ENCODE results near the gene WNT7A. TPM values are rescaled to one million over a fixed set of nuclear protein-coding genes. Genes with fewer than 3 reads are reported as not detected.

WNT7A gene
- total RNA-seq, 2 donors from 2014 or later, result 0.13 TPM; not detected in 1

DNA sequence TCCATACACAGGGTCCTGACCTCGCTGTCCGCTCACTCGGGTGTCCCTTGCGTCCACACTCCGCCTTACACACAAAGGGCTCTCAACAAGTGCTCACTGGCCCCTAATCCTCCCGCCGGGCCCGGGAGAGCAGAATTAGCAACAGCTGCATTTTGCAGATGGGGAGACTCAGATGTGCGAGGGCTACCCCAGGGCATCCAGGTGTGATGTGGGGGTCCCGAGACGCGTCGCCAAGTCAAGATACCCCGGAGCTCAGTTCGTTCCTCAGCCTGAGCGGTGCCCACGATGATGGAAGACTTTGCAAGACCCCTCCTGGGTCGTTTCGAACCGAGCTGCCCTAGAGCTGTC is 14.9 kb upstream of the WNT7A start:
- H3K4me3 Mint-ChIP-seq, result peak overlapping the region; percentile 74
- Histone ChIP-seq H3K36me3 (ENCODE audit: control insufficient read depth, insufficient read depth, low read length) (no peaks in the 10 kb centered on the region), H3K27ac (ENCODE audit: low read depth, low read length) (no peak overlapping the region), H3K9me3 (ENCODE audit: control insufficient read depth, low read length) (peaks cover 37% of the 10 kb centered on the region), H3K27me3 (ENCODE audit: control insufficient read depth, insufficient read depth, low read length, poor library complexity, severe bottlenecking) (peaks cover 17% of the 10 kb centered on the region), H3K4me3 (ENCODE audit: low read length) (peak overlapping the region; percentile 88), H3K4me1 (ENCODE audit: control insufficient read depth, insufficient read depth, low read length) (no peaks in the 10 kb centered on the region), H3K9ac (ENCODE audit: extremely low read depth, low read length, poor library complexity, severe bottlenecking) (no peak overlapping the region)
- WGBS, 2 experiments (ENCODE audit: insufficient coverage in 1 of 2, insufficient read length in 1 of 2), result 71 to 84% methylated on average over 17 to 20 of the region's 20 CpGs
- peaks cover 24% of the 10 kb centered on the region for H3K9me3 Mint-ChIP-seq
- peaks cover 10% of the 10 kb centered on the region for H3K36me3 Mint-ChIP-seq (ENCODE audit: low read depth)
- H3K27me3 Mint-ChIP-seq (ENCODE audit: insufficient read depth), result peaks cover 50% of the 10 kb centered on the region
- TF ChIP-seq, protein P1, sequence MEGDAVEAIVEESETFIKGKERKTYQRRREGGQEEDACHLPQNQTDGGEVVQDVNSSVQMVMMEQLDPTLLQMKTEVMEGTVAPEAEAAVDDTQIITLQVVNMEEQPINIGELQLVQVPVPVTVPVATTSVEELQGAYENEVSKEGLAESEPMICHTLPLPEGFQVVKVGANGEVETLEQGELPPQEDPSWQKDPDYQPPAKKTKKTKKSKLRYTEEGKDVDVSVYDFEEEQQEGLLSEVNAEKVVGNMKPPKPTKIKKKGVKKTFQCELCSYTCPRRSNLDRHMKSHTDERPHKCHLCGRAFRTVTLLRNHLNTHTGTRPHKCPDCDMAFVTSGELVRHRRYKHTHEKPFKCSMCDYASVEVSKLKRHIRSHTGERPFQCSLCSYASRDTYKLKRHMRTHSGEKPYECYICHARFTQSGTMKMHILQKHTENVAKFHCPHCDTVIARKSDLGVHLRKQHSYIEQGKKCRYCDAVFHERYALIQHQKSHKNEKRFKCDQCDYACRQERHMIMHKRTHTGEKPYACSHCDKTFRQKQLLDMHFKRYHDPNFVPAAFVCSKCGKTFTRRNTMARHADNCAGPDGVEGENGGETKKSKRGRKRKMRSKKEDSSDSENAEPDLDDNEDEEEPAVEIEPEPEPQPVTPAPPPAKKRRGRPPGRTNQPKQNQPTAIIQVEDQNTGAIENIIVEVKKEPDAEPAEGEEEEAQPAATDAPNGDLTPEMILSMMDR (conservative IDR thresholded peaks at IDR 0.05), result no peak
- peaks cover 2% of the 10 kb centered on the region for H3K4me1 Mint-ChIP-seq
- DNase-seq, result no peak
- H3K27ac Mint-ChIP-seq, result no peak overlapping the region

DNA sequence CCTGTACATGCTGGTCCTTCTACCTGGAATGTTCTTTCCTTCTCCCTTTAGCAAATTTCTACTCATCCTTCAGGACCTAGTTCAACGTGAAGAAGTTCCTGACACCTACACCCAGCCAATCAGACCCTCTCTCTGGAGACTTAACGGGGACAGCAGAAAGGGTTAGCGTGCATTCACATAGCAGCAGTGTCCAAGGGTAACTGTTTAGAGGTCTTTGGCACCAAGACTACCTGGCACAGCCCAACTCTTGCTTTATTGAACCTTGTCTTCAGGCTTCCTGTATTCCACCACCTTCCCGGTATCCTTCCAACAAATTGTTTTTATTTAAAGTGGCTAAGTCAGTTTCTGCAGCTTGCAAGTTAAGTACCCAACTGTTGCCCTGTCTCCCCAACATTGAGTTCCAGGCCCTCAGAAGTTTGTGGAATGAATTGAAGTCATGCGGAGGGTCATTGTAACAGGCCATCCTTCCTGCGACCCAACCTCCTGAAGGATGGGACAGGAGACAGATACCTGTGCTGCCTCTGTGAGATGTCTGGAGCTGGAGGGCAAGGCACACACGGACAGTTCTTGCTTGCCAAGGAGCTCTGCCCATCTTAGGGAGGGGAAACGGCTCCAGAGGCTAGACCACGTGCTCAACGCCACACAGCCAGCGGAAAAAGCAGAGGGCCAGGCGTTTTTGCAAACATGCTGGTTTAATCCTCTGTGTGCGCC is 14.4 kb upstream of the WNT7A start:
- DNase-seq, result peak; percentile 52
- no peak overlapping the region for H3K27ac Mint-ChIP-seq
- no peaks in the 10 kb centered on the region for H3K36me3 ChIP-seq (ENCODE audit: control insufficient read depth, insufficient read depth, low read length)
- peaks cover 17% of the 10 kb centered on the region for H3K27me3 ChIP-seq (ENCODE audit: control insufficient read depth, insufficient read depth, low read length, poor library complexity, severe bottlenecking)
- no peak overlapping the region for H3K4me3 ChIP-seq (ENCODE audit: low read length)
- TF ChIP-seq, protein P1 (conservative IDR thresholded peaks at IDR 0.05), result no peak
- peaks cover 32% of the 10 kb centered on the region for H3K9me3 ChIP-seq (ENCODE audit: control insufficient read depth, low read length)
- H3K4me1 ChIP-seq (ENCODE audit: control insufficient read depth, insufficient read depth, low read length), result no peaks in the 10 kb centered on the region
- H3K27ac ChIP-seq (ENCODE audit: low read depth, low read length), result no peak overlapping the region
- H3K36me3 Mint-ChIP-seq (ENCODE audit: low read depth), result peaks cover 6% of the 10 kb centered on the region
- H3K4me3 Mint-ChIP-seq, result peak overlapping the region; percentile 74
- peaks cover 19% of the 10 kb centered on the region for H3K9me3 Mint-ChIP-seq
- H3K27me3 Mint-ChIP-seq (ENCODE audit: insufficient read depth), result peaks cover 47% of the 10 kb centered on the region
- H3K4me1 Mint-ChIP-seq, result peaks cover 2% of the 10 kb centered on the region
- WGBS, 2 experiments (ENCODE audit: insufficient coverage in 1 of 2, insufficient read length in 1 of 2), result 88 to 90% methylated on average over 12 to 13 of the region's 13 CpGs
- H3K9ac ChIP-seq (ENCODE audit: extremely low read depth, low read length, poor library complexity, severe bottlenecking), result no peak overlapping the region

DNA sequence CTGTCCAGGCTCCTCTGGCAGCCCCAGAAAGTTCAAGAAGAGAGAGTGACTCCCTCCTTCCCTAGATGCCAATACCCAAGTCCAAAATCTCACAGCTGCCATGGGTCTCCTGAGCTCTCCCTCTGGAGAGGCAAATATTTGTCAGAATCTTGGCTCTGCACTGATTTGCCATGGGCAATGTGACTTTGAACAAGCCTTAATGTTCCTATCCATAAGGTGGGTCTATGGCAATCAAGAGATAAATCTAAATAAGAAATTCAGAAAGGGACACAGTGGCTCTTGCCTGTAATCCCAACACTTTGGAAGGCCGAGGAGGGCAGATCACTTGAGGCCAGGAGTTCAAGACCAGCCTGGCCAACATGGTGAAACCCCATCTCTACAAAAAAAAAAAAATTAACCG is 12.4 kb upstream of the WNT7A start:
- 96 to 100% methylated on average over 2 of the region's 2 CpGs for WGBS, 2 experiments (ENCODE audit: insufficient coverage in 1 of 2, insufficient read length in 1 of 2)
- H3K4me1 Mint-ChIP-seq, result peaks cover 4% of the 10 kb centered on the region
- H3K27me3 ChIP-seq (ENCODE audit: control insufficient read depth, insufficient read depth, low read length, poor library complexity, severe bottlenecking), result peaks cover 23% of the 10 kb centered on the region
- H3K9ac ChIP-seq (ENCODE audit: extremely low read depth, low read length, poor library complexity, severe bottlenecking), result no peak overlapping the region
- no peaks in the 10 kb centered on the region for H3K9me3 Mint-ChIP-seq
- no peak overlapping the region for H3K4me3 ChIP-seq (ENCODE audit: low read length)
- H3K9me3 ChIP-seq (ENCODE audit: control insufficient read depth, low read length), result peaks cover 13% of the 10 kb centered on the region
- no peaks in the 10 kb centered on the region for H3K36me3 Mint-ChIP-seq (ENCODE audit: low read depth)
- no peaks in the 10 kb centered on the region for H3K36me3 ChIP-seq (ENCODE audit: control insufficient read depth, insufficient read depth, low read length)
- H3K4me1 ChIP-seq (ENCODE audit: control insufficient read depth, insufficient read depth, low read length), result no peaks in the 10 kb centered on the region
- TF ChIP-seq, protein P1 (conservative IDR thresholded peaks at IDR 0.05), result no peak
- no peak overlapping the region for H3K4me3 Mint-ChIP-seq
- no peak overlapping the region for H3K27ac Mint-ChIP-seq
- H3K27me3 Mint-ChIP-seq (ENCODE audit: insufficient read depth), result peaks cover 48% of the 10 kb centered on the region
- DNase-seq, result no peak
- H3K27ac ChIP-seq (ENCODE audit: low read depth, low read length), result no peak overlapping the region
